ENCODE measurements around the gene FLNB.

Gene FLNB

DNA sequence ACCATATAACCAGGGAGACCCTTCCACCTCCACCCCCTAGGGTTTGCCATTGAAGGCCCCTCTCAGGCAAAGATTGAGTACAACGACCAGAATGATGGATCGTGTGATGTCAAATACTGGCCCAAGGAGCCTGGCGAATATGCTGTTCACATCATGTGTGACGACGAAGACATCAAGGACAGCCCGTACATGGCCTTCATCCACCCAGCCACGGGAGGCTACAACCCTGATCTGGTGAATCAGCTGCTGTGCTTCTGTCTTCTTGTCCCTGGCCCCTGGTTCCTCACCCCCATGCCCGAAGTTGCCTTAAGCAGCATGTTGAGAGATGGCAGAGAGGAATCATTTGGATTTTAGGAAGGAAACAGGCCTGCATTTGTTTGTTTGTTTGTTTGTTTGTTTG lies 98.4 kb downstream of the FLNB start:
- no peaks in the 10 kb centered on the region for H3K27me3 Mint-ChIP-seq
- no peak overlapping the region for H3K27ac Mint-ChIP-seq
- ATAC-seq (no peak), DNase-seq (no peak)
- H3K4me1 Mint-ChIP-seq: peaks cover 45% of the 10 kb centered on the region
- no peak overlapping the region for H3K4me3 Mint-ChIP-seq
- H3K9me3 Mint-ChIP-seq: peaks cover 0 to 6% of the 10 kb centered on the region in 2 donors

DNA sequence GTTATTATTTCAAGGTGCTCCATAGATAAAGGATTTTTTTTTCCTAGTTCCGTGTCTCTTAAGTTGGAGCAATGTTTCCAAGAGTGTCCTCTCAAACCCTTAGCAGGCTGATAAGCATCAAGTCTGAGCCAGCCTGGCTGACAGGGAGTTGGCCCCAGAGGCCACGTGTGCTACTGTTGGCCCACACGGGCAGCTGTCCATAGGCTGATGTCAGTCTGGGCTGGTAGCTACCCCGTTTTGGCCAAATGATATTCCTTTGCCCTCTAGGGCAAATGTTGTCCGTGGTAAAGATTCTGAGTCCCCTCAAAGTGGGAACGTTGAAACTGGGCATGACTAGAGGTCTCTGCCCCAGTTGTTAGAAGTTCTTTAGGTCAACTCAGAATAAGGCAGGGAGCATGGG lies 99.4 kb downstream of the FLNB start:
- no peak for DNase-seq
- Mint-ChIP-seq H3K27me3 (no peaks in the 10 kb centered on the region), H3K4me1 (peaks cover 46% of the 10 kb centered on the region), H3K4me3 (no peak overlapping the region), H3K9me3 (no peaks in the 10 kb centered on the region), H3K27ac (peak overlapping the region in 1 of 2 donors; percentile 7)
- no peak for ATAC-seq

DNA sequence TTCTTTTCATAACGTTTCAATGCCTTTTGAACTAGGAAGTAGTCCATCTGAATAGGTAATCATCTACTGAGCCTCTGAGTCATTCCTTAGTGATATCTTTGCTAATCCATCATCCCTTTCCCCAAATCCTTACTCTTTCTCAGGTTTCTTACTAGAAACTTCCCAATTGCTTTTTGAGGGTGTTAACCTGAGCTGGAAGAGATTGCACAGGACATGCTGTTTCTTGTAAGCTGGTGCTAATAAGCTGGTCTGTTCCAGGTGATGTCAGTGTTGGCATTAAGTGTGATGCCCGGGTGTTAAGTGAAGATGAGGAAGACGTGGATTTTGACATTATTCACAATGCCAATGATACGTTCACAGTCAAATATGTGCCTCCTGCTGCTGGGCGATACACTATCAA lies 101.5 kb downstream of the FLNB start:
- H3K9me3 Mint-ChIP-seq: no peaks in the 10 kb centered on the region
- H3K27ac Mint-ChIP-seq: no peak overlapping the region
- peaks cover 28% of the 10 kb centered on the region for H3K4me1 Mint-ChIP-seq
- DNase-seq (no peak), ATAC-seq (no peak)
- no peaks in the 10 kb centered on the region for H3K27me3 Mint-ChIP-seq
- H3K4me3 Mint-ChIP-seq: no peak overlapping the region

DNA sequence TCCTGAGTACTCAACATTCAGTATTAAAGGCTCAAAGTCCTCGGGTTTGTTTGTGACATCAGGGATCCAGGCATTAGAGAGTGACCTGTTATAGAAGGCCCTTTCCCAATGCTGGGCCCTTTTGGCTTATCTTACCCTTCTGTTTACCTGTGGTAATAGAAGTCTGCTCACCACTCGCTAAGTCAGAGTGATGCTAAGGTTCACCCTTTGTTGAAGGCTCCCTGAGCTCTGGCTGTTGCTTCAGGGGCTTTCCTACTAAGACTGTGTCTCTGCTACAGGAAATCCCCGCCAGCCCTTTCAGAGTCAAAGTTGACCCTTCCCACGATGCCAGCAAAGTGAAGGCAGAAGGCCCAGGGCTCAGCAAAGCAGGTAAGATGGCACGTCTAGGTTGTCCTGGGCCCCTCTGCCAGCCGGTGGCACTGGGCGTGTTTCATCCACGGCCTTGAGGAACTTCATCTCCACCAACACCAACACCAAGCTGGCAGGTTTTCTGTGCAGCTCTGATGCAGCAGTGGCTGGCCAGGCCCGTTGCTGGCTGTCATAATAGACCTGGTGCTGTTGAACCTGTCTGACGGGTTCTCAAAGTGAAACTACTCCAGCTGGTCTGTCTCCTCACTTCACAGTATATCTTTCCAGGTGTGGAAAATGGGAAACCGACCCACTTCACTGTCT lies 103.4 kb downstream of the FLNB start:
- H3K27me3 Mint-ChIP-seq: no peaks in the 10 kb centered on the region
- H3K9me3 Mint-ChIP-seq: no peaks in the 10 kb centered on the region
- peak overlapping the region; percentile 69 to 84 for H3K27ac Mint-ChIP-seq
- ATAC-seq (peak; percentile 63), DNase-seq (peak; percentile 9 to 20)
- peak overlapping the region; percentile 12 to 49 for H3K4me3 Mint-ChIP-seq
- peaks cover 42% of the 10 kb centered on the region for H3K4me1 Mint-ChIP-seq

DNA sequence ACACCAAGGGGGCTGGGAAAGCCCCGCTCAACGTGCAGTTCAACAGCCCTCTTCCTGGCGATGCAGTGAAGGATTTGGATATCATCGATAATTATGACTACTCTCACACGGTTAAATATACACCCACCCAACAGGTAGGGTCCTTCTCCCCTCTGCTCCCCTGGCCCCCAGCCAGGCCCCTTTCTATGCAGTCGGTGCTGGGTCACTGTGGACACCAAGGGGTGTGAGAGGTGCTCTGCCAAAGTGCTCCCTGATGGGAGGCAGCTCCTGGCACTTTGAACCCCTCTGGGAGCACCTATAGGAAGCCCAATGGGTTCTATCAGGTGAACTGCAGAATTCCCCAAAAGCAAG lies 103.9 kb downstream of the FLNB start:
- Mint-ChIP-seq H3K27ac (peak overlapping the region in 1 of 2 donors; percentile 84), H3K4me1 (peaks cover 47% of the 10 kb centered on the region), H3K4me3 (peak overlapping the region; percentile 12 to 49), H3K27me3 (no peaks in the 10 kb centered on the region), H3K9me3 (no peaks in the 10 kb centered on the region)
- DNase-seq (no peak), ATAC-seq (no peak)

DNA sequence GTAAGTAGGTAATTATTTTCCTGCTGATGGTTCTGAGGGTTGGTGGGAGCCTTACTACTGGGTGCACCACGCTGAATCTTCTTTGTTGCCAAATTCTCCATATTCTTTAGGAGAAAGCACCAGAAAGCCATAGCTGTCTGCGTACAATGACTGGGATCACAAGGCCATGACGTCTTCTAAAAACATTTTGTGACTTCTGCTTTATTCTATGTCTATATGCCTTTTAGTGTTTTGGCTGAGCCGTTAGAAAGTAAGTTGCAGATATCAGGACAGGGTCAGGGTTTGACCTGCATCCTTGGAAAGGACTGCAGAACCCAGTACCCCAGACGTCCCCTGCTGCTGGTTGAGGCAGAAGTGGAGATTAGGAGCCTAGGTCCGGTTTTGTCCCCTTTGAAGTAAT lies 107.0 kb downstream of the FLNB start:
- Mint-ChIP-seq H3K27me3 (no peaks in the 10 kb centered on the region), H3K4me1 (peaks cover 60% of the 10 kb centered on the region), H3K27ac (no peak overlapping the region), H3K4me3 (no peak overlapping the region), H3K9me3 (no peaks in the 10 kb centered on the region)
- ATAC-seq (no peak), DNase-seq (no peak)

DNA sequence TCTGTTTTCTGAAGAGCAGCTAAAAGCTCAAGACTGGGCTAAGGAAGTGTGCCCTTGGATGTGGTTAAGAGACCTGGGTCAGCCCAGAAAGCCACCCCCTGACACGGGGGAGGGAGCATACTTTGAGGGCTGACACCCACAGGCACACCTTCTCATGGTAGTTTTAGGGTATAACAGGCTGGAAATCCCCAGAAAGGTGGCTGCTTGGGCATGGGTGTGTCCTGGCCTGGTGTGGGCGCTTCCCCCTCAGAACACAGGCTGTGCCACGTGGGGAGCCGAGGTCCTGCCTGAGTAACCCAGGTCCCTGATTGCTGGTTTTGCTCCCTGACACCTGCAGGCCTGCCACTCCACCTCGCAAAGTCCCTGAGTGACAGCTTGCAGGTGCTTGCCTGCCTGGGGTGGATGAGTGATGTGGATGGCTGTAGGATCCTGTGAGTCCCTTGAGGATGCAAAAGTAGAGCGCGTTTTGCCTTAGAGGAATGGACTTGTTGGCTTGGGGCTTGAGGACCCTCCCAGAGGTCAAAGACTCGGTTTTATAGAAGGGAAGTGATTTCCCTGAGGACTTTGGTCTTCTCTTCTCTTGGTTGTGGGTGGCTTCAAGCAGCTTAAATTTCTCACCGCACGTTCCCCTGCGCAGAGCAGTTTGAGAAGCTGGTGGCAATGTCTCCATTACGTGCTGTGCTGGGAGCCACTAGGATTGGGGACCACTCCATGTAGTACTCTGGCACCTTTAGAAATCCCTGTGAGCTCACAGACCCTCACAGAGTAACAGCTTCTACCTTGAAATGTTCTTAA lies 108.1 kb downstream of the FLNB start:
- H3K27ac Mint-ChIP-seq: peak overlapping the region in 1 of 2 donors; percentile 67
- H3K9me3 Mint-ChIP-seq: no peaks in the 10 kb centered on the region
- H3K4me3 Mint-ChIP-seq: peak overlapping the region; percentile 52 to 59
- DNase-seq (peak; percentile 47 to 66), ATAC-seq (peak; percentile 92)
- H3K27me3 Mint-ChIP-seq: no peaks in the 10 kb centered on the region
- peaks cover 53% of the 10 kb centered on the region for H3K4me1 Mint-ChIP-seq

DNA sequence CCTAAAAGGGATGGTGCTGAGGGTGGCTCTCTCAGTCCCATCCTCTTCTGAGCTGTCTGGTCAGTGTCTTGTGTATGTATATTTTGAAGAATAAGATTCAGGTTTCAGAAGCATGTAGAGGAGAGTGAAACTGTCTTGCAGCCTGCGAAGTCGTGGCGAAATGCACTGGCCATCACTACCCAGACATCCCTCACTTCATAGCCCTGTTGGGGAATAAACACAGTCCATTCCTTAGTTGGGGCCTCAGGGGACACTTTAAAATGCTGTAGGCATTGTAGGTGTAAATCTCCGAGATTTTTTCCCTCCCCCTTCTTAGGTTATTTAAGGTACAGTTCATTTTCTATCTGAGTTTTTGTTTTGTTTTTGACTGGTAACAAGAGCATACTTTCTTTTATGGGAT lies 108.8 kb downstream of the FLNB start:
- H3K27ac Mint-ChIP-seq: no peak overlapping the region
- DNase-seq (no peak), ATAC-seq (no peak)
- H3K4me1 Mint-ChIP-seq: peaks cover 47% of the 10 kb centered on the region
- H3K27me3 Mint-ChIP-seq: no peaks in the 10 kb centered on the region
- H3K9me3 Mint-ChIP-seq: no peaks in the 10 kb centered on the region
- H3K4me3 Mint-ChIP-seq: no peak overlapping the region

DNA sequence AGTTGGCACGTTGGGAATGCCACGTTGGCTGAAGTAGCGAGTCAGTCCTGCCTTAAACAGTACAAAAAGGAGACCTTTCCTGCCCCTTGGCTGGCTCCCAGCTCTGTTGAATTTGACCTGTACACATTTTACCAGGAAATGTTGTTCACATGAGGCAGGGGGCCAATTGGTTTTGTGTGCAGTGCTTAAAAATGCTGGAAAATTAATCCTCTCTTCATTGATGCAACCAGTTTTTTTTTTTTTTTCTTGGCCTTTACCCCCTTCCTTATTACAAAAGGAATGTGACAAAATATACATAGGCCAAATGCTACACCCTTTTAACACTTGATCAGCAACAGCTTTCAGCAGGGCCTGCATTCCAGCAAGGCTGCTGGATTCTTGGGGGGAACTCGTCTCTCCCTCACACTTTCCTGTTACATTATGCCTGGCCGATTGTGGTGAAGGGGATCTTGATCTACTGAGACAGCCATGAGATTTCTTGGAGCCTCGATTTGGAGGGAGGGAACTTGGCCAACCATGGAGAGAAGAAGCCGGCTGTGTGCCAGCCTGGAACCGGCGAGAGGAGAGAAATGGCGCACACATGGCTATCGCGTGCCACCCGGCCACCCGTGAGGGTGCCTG lies 109.4 kb downstream of the FLNB start:
- no peak for DNase-seq
- no peak for ATAC-seq
- H3K4me1 Mint-ChIP-seq: peaks cover 40% of the 10 kb centered on the region
- H3K9me3 Mint-ChIP-seq: no peaks in the 10 kb centered on the region
- no peak overlapping the region for H3K4me3 Mint-ChIP-seq
- H3K27me3 Mint-ChIP-seq: no peaks in the 10 kb centered on the region
- H3K27ac Mint-ChIP-seq: peak overlapping the region in 1 of 2 donors; percentile 49

DNA sequence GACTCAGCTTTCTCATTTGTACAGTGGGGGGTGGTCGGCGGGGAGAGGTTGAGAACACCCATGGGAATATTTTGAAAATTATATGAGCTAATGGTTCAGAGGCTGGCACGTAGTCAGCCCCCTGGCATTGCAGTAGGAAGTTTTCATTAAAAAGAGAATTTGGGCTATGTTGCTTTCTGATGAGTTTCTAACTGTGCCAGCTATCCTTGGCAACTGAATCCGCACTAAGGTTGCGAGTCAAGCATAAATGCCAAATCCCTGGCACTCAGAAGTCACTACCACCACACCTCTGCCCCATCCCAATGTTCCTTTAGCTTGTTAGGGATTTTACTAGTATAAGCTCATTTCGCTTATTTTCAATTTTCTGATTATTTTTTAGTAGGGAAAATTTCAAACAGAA lies 111.0 kb downstream of the FLNB start:
- H3K27me3 Mint-ChIP-seq: no peaks in the 10 kb centered on the region
- no peak overlapping the region for H3K4me3 Mint-ChIP-seq
- no peak for ATAC-seq
- no peak for DNase-seq
- H3K27ac Mint-ChIP-seq: no peak overlapping the region
- H3K9me3 Mint-ChIP-seq: no peaks in the 10 kb centered on the region
- peaks cover 39% of the 10 kb centered on the region for H3K4me1 Mint-ChIP-seq

DNA sequence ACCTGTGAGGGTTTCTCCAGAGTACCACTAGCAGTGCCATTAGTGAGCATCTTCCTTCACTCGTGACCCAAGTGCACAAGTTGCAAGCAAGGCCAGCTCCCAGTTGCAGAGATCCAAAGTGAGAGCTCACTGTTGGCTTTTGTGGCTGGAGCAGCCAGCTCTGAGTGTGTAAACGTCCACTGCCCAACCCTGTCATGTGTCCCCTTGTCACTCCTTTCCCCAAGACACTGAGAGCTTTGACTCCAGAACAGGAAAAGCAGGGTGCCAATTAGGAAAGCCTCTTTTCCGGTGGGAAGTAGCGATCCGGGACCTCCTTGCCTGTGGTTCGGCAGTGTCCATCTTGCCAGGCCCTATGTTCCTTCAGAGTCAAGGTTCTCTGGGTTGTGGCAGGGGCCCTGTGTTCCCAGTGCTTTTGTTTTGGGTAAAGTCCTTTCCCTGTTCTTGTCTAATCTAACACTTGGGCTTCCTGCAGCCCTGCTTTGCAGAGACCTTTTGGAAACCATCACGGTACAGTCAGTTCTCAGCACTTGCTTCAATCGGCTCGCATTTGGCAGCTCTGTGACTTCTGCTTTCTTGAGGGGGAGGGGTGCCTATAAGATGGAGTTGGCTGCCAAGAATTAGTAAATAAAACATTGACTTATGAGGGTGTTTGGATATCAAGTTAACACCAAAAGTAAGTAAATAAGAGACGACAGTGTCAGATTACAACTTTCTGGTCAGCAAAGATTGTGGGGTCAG lies 112.0 kb downstream of the FLNB start:
- DNase-seq (no peak), ATAC-seq (no peak)
- Mint-ChIP-seq H3K4me1 (peaks cover 32% of the 10 kb centered on the region), H3K27me3 (no peaks in the 10 kb centered on the region), H3K9me3 (no peaks in the 10 kb centered on the region), H3K4me3 (no peak overlapping the region), H3K27ac (no peak overlapping the region)

DNA sequence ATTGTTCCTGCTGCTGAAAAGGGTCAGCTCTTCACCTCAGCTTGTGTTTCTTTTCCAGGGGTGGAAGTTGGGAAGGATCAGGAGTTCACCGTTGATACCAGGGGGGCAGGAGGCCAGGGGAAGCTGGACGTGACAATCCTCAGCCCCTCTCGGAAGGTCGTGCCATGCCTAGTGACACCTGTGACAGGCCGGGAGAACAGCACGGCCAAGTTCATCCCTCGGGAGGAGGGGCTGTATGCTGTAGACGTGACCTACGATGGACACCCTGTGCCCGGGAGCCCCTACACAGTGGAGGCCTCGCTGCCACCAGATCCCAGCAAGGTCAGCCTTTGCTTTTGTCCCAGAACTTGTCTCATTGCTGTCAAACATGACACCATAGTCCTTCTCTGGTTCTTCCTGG lies 113.0 kb downstream of the FLNB start:
- Mint-ChIP-seq H3K9me3 (no peaks in the 10 kb centered on the region), H3K27ac (no peak overlapping the region), H3K27me3 (no peaks in the 10 kb centered on the region), H3K4me3 (no peak overlapping the region), H3K4me1 (peaks cover 23% of the 10 kb centered on the region)
- no peak for DNase-seq
- ATAC-seq: no peak

DNA sequence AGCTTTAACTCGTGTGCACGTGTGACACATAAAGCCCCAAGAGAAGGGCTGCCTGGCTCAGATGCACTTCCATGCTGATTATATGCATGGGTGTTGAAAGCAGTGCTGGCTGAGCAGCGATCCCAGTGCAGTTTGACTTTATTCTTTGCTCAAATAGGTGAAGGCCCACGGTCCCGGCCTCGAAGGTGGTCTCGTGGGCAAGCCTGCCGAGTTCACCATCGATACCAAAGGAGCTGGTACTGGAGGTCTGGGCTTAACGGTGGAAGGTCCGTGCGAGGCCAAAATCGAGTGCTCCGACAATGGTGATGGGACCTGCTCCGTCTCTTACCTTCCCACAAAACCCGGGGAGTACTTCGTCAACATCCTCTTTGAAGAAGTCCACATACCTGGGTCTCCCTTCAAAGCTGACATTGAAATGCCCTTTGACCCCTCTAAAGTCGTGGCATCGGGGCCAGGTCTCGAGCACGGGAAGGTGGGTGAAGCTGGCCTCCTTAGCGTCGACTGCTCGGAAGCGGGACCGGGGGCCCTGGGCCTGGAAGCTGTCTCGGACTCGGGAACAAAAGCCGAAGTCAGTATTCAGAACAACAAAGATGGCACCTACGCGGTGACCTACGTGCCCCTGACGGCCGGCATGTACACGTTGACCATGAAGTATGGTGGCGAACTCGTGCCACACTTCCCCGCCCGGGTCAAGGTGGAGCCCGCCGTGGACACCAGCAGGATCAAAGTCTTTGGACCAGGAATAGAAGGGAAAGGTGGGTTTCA lies 114.9 kb downstream of the FLNB start:
- Mint-ChIP-seq H3K27ac (no peak overlapping the region), H3K9me3 (peaks cover 0 to 1% of the 10 kb centered on the region in 2 donors), H3K27me3 (no peaks in the 10 kb centered on the region), H3K4me1 (peaks cover 4% of the 10 kb centered on the region), H3K4me3 (no peak overlapping the region)
- ATAC-seq (no peak), DNase-seq (no peak)

DNA sequence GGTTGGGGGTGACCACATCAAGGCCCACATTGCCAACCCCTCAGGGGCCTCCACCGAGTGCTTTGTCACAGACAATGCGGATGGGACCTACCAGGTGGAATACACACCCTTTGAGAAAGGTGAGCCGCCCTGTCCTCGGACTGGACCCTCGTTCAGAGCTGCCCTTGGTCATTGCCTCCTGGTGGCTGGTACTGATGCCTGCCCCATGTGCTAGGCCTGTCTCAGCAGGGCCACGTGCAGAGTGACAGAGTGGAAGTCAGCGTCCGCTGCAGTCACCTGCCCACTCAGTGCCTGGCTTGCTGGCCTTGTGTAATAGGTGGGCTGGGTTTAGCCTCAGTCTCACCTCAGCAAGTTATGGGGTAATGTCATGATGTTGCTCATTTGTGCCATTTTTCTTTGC lies 116.2 kb downstream of the FLNB start:
- Mint-ChIP-seq H3K27me3 (no peaks in the 10 kb centered on the region), H3K4me3 (no peak overlapping the region), H3K9me3 (peaks cover 0 to 5% of the 10 kb centered on the region in 2 donors), H3K27ac (no peak overlapping the region), H3K4me1 (peaks cover 12% of the 10 kb centered on the region)
- ATAC-seq (no peak), DNase-seq (no peak)
